ENCODE data around the gene NEXMIF. TPM values are rescaled to one million over a fixed set of nuclear protein-coding genes. Genes with fewer than 3 reads are reported as not detected.

The NEXMIF gene
- polyA plus RNA-seq, 2 of the 4 experiments (the other 2 are of a cell fraction), result 0.01 to 0.04 TPM

DNA sequence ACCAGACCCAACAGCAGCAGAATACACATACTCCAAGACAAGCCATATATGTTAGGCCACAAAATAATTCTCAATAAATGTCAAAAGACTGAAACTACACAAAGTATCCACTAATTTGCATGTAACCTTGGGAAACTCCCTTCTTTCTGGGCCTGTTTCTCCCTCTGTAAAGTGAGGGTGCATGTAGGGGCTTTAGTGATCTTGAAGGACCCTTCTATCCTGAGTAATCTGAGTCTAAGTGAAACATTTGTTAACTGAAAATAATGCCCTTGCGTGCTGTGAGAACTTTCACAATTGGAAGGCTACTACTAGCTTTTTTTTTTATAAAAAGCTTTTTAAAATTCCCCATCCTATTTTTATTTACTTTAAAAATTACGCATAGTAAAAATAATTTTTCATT lies 125.2 kb downstream of the NEXMIF start:
- no peak for ATAC-seq
- Histone ChIP-seq H3K4me1 (no peaks in the 10 kb centered on the region), H3K4me3 (no peak overlapping the region), H3K27ac (no peak overlapping the region), H3K9me3 (no peaks in the 10 kb centered on the region), H3K4me2 (no peak overlapping the region)
- FAIRE-seq, result no peak
- no peak for DNase-seq (ENCODE audit: low read depth in 1 of 2, low spot score in 1 of 2)
- no peak for TF ChIP-seq MAFK (IDR thresholded peaks at IDR 0.05; ENCODE audit: partially characterized antibody)
- no peak for TF ChIP-seq TFCP2L1 (CRISPR knock-in tag; IDR thresholded peaks at IDR 0.05)
- TF ChIP-seq EHF (CRISPR knock-in tag; IDR thresholded peaks at IDR 0.05), result no peak
- WGBS (ENCODE audit: missing lambda C conversion rate), result 4% methylated on average over 2 of the region's 2 CpGs
- POLR2A ChIA-PET, result no interaction called here
- CTCF ChIA-PET, result interaction anchor here (0.5 kb wide), 1 partner anchor 1042 kb away, joined by 5 read pairs; no protein-coding TSS in a partner anchor

DNA sequence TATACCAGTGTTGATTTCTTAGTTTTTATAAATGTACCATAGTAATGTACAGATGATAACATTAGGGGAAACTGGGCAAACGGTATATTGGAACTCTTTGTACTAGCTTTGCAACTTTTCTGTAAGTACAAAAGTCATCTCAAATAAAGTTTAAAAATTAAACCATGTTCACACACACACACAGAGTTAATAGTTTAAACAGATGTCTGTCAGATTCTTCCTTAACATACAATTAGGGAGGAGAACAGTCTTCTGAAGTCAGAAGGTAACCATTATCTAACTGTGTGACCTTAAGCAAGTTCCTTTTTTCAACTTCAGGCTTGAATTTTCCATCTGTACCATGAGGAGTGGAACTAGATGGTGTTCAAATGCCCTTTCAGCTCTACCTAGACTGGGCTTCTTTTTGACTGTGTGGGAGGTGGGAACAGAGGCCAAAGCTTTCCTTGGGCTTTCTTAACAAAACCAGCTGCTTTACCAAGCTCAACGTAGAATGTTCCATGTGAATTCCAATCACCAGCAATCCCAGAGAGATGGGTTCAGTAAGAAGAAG lies 127.8 kb downstream of the NEXMIF start:
- TF ChIP-seq MAZ (IDR thresholded peaks at IDR 0.05; ENCODE audit: borderline replicate concordance, low read depth, low read length), result no peak
- no peak for TF ChIP-seq HOXB13 (CRISPR knock-in tag; IDR thresholded peaks at IDR 0.05; ENCODE audit: low read depth)
- no peak overlapping the region for H3K27ac ChIP-seq
- ChIA-PET POLR2A (no interaction called here), CTCF (interaction anchor here (1.5 kb wide), 1 partner anchor 15 kb away, joined by 3 read pairs; no protein-coding TSS in a partner anchor)
- no peak for DNase-seq (ENCODE audit: low read depth in 1 of 2, low spot score in 1 of 2)
- no peak for FAIRE-seq
- no peaks in the 10 kb centered on the region for H3K4me1 ChIP-seq
- no peaks in the 10 kb centered on the region for H3K9me3 ChIP-seq
- ATAC-seq, result no peak
- H3K4me3 ChIP-seq, result no peak overlapping the region
- no peak overlapping the region for H3K4me2 ChIP-seq
- WGBS (ENCODE audit: missing lambda C conversion rate), result 0% methylated on average over 2 of the region's 2 CpGs

DNA sequence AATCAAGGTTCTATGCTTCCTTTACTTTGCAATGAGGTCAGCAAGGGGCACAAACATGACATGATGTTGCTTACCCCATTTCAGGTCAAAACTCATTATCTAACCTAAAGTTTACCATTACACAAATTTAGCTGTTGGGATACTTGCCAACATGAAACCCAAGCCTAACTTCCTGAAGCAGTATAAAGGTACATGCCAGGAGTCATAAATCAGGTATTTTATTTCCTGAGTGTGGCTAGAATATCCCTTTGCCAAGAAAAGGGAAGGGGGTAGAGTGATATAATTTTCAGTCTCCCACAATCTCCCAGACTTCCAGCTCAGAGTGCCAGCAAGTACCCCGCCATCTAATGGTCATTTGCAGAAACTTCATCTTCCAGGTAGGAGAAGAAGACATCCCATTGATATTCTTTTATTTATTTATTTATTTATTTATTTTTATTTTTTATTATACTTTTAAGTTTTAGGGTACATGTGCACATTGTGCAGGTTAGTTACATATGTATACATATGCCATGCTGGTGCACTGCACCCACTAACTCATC lies 136.6 kb downstream of the NEXMIF start:
- H3K4me2 ChIP-seq, result no peak overlapping the region
- ATAC-seq (no peak), FAIRE-seq (no peak), DNase-seq (ENCODE audit: low read depth in 1 of 2, low spot score in 1 of 2) (peak in 1 of 2 experiments; percentile 2)
- no peak overlapping the region for H3K27ac ChIP-seq
- H3K4me1 ChIP-seq, result no peaks in the 10 kb centered on the region
- 0% methylated on average over 1 of the region's 1 CpG for WGBS (ENCODE audit: missing lambda C conversion rate)
- no peak for TF ChIP-seq ZC3H11A (IDR thresholded peaks at IDR 0.05)
- TF ChIP-seq MAFK (IDR thresholded peaks at IDR 0.05; ENCODE audit: partially characterized antibody), result no peak
- TF ChIP-seq, protein P1, sequence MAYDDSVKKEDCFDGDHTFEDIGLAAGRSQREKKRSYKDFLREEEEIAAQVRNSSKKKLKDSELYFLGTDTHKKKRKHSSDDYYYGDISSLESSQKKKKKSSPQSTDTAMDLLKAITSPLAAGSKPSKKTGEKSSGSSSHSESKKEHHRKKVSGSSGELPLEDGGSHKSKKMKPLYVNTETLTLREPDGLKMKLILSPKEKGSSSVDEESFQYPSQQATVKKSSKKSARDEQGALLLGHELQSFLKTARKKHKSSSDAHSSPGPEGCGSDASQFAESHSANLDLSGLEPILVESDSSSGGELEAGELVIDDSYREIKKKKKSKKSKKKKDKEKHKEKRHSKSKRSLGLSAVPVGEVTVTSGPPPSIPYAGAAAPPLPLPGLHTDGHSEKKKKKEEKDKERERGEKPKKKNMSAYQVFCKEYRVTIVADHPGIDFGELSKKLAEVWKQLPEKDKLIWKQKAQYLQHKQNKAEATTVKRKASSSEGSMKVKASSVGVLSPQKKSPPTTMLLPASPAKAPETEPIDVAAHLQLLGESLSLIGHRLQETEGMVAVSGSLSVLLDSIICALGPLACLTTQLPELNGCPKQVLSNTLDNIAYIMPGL (CRISPR knock-in tag; IDR thresholded peaks at IDR 0.05; ENCODE audit: borderline replicate concordance), result no peak
- TF ChIP-seq, protein P2, sequence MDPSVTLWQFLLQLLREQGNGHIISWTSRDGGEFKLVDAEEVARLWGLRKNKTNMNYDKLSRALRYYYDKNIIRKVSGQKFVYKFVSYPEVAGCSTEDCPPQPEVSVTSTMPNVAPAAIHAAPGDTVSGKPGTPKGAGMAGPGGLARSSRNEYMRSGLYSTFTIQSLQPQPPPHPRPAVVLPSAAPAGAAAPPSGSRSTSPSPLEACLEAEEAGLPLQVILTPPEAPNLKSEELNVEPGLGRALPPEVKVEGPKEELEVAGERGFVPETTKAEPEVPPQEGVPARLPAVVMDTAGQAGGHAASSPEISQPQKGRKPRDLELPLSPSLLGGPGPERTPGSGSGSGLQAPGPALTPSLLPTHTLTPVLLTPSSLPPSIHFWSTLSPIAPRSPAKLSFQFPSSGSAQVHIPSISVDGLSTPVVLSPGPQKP (IDR thresholded peaks at IDR 0.05; ENCODE audit: low read depth, low read length), result no peak
- TF ChIP-seq HOXB5 (CRISPR knock-in tag; IDR thresholded peaks at IDR 0.05), result no peak
- TF ChIP-seq ZNF302 (CRISPR knock-in tag; IDR thresholded peaks at IDR 0.05), result no peak
- no peak overlapping the region for H3K4me3 ChIP-seq
- no peaks in the 10 kb centered on the region for H3K9me3 ChIP-seq
- ChIA-PET CTCF (no interaction called here), POLR2A (no interaction called here)

GRCh38 chrX:74784629-74785028 lies 140.6 kb downstream of the NEXMIF start:
- no peak overlapping the region for H3K4me3 ChIP-seq
- no peak for FAIRE-seq
- 4% methylated on average over 3 of the region's 3 CpGs for WGBS (ENCODE audit: missing lambda C conversion rate)

More at GRCh38 chrX:74784629-74785028, 140.6 kb downstream of the NEXMIF start:
- no peak for DNase-seq (ENCODE audit: low read depth in 1 of 2, low spot score in 1 of 2)
- H3K4me2 ChIP-seq, result no peak overlapping the region
- CTCF ChIA-PET, result no interaction called here
- no peaks in the 10 kb centered on the region for H3K9me3 ChIP-seq
- POLR2A ChIA-PET, result no interaction called here
- H3K4me1 ChIP-seq, result no peaks in the 10 kb centered on the region
- no peak for ATAC-seq
- no peak for TF ChIP-seq JUNB (IDR thresholded peaks at IDR 0.05)
- no peak for TF ChIP-seq MAFK (IDR thresholded peaks at IDR 0.05; ENCODE audit: partially characterized antibody)
- no peak for TF ChIP-seq GATA3 (IDR thresholded peaks at IDR 0.05; ENCODE audit: borderline replicate concordance)
- TF ChIP-seq CHD2 (IDR thresholded peaks at IDR 0.05; ENCODE audit: low read length, partially characterized antibody), result no peak
- TF ChIP-seq EHF (CRISPR knock-in tag; IDR thresholded peaks at IDR 0.05), result no peak
- no peak for TF ChIP-seq MAZ (IDR thresholded peaks at IDR 0.05; ENCODE audit: borderline replicate concordance, low read depth, low read length)
- TF ChIP-seq, protein P3, sequence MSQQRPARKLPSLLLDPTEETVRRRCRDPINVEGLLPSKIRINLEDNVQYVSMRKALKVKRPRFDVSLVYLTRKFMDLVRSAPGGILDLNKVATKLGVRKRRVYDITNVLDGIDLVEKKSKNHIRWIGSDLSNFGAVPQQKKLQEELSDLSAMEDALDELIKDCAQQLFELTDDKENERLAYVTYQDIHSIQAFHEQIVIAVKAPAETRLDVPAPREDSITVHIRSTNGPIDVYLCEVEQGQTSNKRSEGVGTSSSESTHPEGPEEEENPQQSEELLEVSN (IDR thresholded peaks at IDR 0.05; ENCODE audit: borderline replicate concordance, low read depth), result no peak
- no peak for TF ChIP-seq ATOH8 (CRISPR knock-in tag; IDR thresholded peaks at IDR 0.05; ENCODE audit: low read depth)
- H3K27ac ChIP-seq, result no peak overlapping the region
